ENCODE measurements around the gene IMPDH1. TPM values are rescaled to one million over a fixed set of nuclear protein-coding genes. Genes with fewer than 3 reads are reported as not detected.

Gene IMPDH1
- total RNA-seq, 1 experiment from 2014 or later = 57.1 TPM

- intact Hi-C loops (cut with micrococcal nuclease; ENCODE audit: unreplicated experiment) = no loop called here
- H3K27ac Mint-ChIP-seq (ENCODE audit: unreplicated experiment) = no peak overlapping the region
- H3K4me1 Mint-ChIP-seq (ENCODE audit: low read depth, unreplicated experiment) = peaks cover 7% of the 10 kb centered on the region
- no peak for DNase-seq
- CTCF ChIA-PET = no interaction called here
- BruUV-seq (replicated peaks) = no TSS peak
- H3K9me3 Mint-ChIP-seq (ENCODE audit: low read depth, unreplicated experiment) = no peaks in the 10 kb centered on the region
- peaks cover 22% of the 10 kb centered on the region for H3K27me3 Mint-ChIP-seq (ENCODE audit: unreplicated experiment)
- TF ChIP-seq CTCF (IDR thresholded peaks at IDR 0.05; ENCODE audit: unreplicated experiment) = no peak
- peaks cover 5% of the 10 kb centered on the region for H3K36me3 Mint-ChIP-seq (ENCODE audit: insufficient read depth, unreplicated experiment)
- H3K4me3 Mint-ChIP-seq (ENCODE audit: low read depth, unreplicated experiment) = no peak overlapping the region
Measured at GRCh38 chr7:128421384-128421783, 11.6 kb upstream of the IMPDH1 start.

GRCh38 chr7:128420773-128421172 is 11.0 kb upstream of the IMPDH1 start:
- Mint-ChIP-seq H3K4me1 (ENCODE audit: low read depth, unreplicated experiment) (peaks cover 7% of the 10 kb centered on the region), H3K36me3 (ENCODE audit: insufficient read depth, unreplicated experiment) (peaks cover 5% of the 10 kb centered on the region), H3K27ac (ENCODE audit: unreplicated experiment) (no peak overlapping the region), H3K9me3 (ENCODE audit: low read depth, unreplicated experiment) (no peaks in the 10 kb centered on the region), H3K4me3 (ENCODE audit: low read depth, unreplicated experiment) (no peak overlapping the region), H3K27me3 (ENCODE audit: unreplicated experiment) (peaks cover 22% of the 10 kb centered on the region)
- DNase-seq = no peak
- TF ChIP-seq CTCF (IDR thresholded peaks at IDR 0.05; ENCODE audit: unreplicated experiment) = no peak
- intact Hi-C loops (cut with micrococcal nuclease; ENCODE audit: unreplicated experiment) = no loop called here
- no TSS peak for BruUV-seq (replicated peaks)
- CTCF ChIA-PET = interaction anchor here (0.6 kb wide), 1 partner anchor 27 kb away, joined by 7 read pairs; no protein-coding TSS in a partner anchor

- no TSS peak for BruUV-seq (replicated peaks)
- TF ChIP-seq CTCF (IDR thresholded peaks at IDR 0.05; ENCODE audit: unreplicated experiment) = no peak
- DNase-seq = no peak
- H3K36me3 Mint-ChIP-seq (ENCODE audit: insufficient read depth, unreplicated experiment) = peaks cover 5% of the 10 kb centered on the region
- peaks cover 7% of the 10 kb centered on the region for H3K4me1 Mint-ChIP-seq (ENCODE audit: low read depth, unreplicated experiment)
- CTCF ChIA-PET = interaction anchor here (1.8 kb wide), 1 partner anchor 15 kb away, joined by 5 read pairs; no protein-coding TSS in a partner anchor
- H3K27me3 Mint-ChIP-seq (ENCODE audit: unreplicated experiment) = peaks cover 22% of the 10 kb centered on the region
- intact Hi-C loops (cut with micrococcal nuclease; ENCODE audit: unreplicated experiment) = no loop called here
- H3K9me3 Mint-ChIP-seq (ENCODE audit: low read depth, unreplicated experiment) = no peaks in the 10 kb centered on the region
- no peak overlapping the region for H3K27ac Mint-ChIP-seq (ENCODE audit: unreplicated experiment)
- H3K4me3 Mint-ChIP-seq (ENCODE audit: low read depth, unreplicated experiment) = no peak overlapping the region
Measured at GRCh38 chr7:128419257-128419656, 9.5 kb upstream of the IMPDH1 start.

- peaks cover 32% of the 10 kb centered on the region for H3K27me3 Mint-ChIP-seq (ENCODE audit: unreplicated experiment)
- no peaks in the 10 kb centered on the region for H3K4me1 Mint-ChIP-seq (ENCODE audit: low read depth, unreplicated experiment)
- DNase-seq = no peak
- intact Hi-C loops (cut with micrococcal nuclease; ENCODE audit: unreplicated experiment) = no loop called here
- H3K9me3 Mint-ChIP-seq (ENCODE audit: low read depth, unreplicated experiment) = no peaks in the 10 kb centered on the region
- BruUV-seq (replicated peaks) = no TSS peak
- peaks cover 5% of the 10 kb centered on the region for H3K36me3 Mint-ChIP-seq (ENCODE audit: insufficient read depth, unreplicated experiment)
- TF ChIP-seq CTCF (IDR thresholded peaks at IDR 0.05; ENCODE audit: unreplicated experiment) = no peak
- no peak overlapping the region for H3K27ac Mint-ChIP-seq (ENCODE audit: unreplicated experiment)
- CTCF ChIA-PET = no interaction called here
- H3K4me3 Mint-ChIP-seq (ENCODE audit: low read depth, unreplicated experiment) = no peak overlapping the region
Measured at GRCh38 chr7:128417071-128417470, 7.3 kb upstream of the IMPDH1 start.
